Islet precursor cell (in vitro differentiated cells): Measurements from ENCODE around the gene ZAR1L.

Source experiments
- DNase-seq: peaks from one replicate; pipeline ENCODE4 v3.0.0-alpha.2; 2018

Gene ZAR1L

DNA sequence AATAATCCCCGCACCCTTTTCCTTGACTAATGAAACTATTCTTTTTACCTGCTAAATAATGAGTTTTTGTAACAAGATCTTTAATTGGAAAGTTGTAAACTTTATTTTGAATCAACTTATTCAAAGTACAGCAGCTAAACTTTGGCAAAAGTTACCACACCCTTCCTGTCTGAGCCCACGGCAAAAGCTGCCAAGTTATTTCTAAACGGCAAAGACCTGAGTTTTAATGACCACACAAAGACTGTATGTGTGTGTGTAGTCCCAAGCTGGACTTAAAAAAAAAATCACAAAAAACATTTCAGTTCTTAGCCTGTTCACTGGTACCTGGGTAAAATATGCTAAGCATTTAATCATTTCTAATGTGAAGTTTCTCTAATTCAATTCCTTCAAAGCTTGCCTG, 60.7 kb downstream of the ZAR1L start:
- DNase-seq, result no peak

DNA sequence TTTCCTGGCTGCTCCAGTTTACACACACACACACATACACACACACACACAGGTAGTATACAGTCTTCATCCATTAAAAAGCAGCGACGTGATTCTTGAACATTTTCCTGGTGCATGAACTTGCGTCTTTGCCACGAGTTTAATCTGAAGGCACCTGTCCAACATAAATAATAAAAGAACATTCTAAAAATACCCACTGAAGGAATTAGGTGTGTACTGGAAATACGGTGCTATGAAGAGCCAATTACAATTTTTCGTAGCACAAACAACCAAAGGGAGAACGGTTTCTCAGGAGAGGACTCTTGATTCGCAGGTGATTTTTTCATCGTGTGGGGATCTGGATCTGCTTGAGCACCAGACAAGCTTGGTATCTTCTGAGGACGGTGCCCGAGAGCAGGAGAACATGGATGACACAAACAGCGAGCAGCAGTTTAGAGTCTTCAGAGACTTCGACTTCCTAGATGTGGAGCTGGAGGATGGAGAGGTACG, 61.2 kb downstream of the ZAR1L start:
- DNase-seq, result no peak
